HG03565 (cell line): ENCODE measurements around the gene MRPS15.

Experiments
- ATAC-seq: cut with Tn5 transposase; IDR thresholded peaks from one replicate; pipeline ENCODE4 v1.9.1; 2021; ENCODE audit warnings: mild to moderate bottlenecking, moderate library complexity; ENCODE audit not compliant: unreplicated experiment

The MRPS15 gene

DNA sequence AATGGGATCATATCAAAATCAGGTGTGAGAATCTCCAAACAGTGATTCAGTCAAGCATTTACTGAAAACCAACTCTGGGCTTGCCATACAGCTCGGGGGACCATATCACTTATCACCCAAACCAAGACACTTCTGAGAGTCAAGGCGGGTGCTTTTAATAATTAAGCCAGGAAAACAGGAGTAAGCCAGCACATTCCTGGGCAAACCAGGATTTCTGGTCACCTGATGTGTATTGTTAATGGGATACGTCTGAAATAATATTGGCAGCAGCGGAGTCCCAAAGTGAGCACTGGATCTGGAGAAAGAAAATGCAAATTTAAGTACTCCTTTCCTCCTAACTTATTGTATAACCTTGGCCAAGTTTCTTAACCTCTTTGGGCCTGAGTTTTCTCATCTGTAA lies 31.6 kb downstream of the MRPS15 start:
- no peak for ATAC-seq

DNA sequence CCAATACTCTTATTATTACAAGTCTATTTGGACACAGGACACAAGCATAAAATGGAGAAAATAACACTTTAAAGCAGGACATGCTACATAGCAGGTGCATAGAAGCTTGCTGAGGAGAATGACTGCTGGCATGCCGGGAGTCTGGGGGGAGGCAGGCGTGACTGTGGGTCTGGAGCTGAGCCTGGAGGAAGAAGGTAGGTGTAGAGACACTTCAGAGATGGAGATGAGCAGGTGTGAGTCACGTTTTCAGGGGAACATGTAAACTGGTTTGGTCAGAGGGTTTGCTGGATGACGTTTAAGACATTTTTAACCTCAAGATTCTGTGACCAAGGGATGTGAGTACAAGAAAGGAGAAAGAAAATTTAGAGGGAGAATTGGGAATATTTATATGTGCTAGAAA lies 38.4 kb downstream of the MRPS15 start:
- ATAC-seq: no peak

DNA sequence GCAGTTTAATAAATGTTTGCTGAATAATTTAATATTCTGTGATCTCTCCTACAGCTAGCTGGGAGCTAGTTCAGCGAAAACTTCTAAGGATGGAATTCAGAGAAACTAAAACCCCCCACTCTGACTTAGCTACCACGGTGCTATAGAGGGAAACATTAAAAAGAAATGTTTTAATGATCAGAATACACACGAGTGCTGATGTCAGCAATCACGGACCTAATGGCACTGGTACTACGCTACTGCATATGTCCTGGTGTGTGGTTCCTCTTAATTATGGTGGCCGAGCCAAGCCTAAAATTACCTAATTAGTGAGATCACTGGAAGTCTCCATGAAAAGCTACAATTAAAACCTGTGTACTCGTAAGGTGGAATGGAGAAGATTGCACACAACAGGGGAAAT lies 42.5 kb downstream of the MRPS15 start:
- ATAC-seq: no peak

DNA sequence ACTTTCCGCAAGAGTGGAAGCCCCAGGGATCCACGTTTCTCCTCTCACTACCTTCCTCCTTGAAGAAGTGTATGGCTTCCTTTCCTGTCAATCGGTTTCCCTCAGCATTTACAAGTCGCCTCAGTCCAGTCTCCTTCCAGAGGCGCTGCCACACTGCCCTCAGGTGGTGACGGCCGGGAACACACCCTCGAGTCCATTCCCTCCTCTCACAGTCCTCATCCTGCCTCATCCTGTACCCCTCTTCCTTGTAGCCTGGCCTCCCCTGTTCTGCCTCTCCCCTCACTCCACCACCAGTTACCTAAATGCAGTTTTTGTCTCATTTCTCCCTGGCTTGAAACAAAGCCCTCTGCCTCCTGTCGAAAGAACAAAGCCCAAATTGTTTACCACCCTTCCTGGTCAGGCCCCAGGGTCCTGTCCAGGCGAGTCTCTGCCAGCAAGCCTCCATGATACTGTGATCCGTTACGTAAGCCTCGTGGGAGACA lies 43.3 kb downstream of the MRPS15 start:
- no peak for ATAC-seq

DNA sequence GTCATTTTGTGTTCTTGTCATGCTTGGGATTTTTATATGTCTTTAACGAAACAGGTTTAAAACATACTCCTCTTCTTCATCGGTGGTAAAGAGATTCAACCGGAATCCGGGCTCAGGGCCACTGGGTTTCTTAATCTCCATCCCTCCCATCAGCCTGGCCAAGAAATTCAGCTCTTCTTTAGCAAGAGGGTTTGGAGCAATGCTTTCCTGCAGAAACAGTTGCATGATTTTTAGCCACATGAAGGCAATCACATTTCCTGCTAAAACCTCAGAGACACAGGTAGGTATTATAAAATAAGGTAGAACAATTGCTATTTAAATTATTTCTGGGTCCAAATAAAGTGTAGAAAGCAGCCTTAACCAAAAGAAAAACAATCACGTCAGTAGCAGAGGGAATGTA lies 43.8 kb downstream of the MRPS15 start:
- no peak for ATAC-seq

DNA sequence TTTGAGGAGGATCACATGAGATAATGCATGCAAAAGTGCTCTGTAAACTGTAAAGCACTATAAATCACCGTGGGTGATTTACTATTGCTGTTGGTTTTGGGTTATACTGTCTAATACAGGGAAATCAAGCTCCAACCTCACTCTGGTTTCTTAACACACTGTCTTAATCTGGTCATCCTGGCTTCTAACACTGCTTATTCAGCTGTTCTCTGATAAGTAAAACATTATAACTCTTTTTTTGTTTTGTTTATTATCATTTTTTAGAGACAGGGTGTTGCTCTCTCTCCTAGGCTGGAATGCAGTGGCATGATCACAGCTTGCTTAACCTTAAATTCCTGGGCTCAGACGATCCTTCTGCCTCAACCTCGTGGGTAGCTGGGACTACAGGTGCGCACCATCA lies 44.6 kb downstream of the MRPS15 start:
- ATAC-seq: no peak

DNA sequence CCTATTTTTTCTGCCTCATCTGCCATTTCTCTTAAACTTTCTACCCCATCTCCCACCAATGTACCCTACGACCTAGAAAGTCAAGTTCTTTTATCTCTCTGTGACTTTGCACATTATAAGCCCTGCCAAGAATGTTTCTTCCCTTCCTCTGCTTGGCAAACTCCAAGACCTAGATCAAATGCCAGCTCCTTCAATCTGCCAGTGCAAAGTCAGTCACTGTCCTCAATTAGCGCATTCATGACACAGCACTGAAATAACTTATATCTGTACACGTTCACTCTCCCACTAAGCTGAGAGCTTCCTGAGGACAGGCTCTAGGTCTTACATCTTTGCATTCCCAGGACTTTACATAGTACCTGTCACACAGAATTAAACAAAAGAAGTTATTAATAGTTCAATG lies 45.0 kb downstream of the MRPS15 start:
- no peak for ATAC-seq

DNA sequence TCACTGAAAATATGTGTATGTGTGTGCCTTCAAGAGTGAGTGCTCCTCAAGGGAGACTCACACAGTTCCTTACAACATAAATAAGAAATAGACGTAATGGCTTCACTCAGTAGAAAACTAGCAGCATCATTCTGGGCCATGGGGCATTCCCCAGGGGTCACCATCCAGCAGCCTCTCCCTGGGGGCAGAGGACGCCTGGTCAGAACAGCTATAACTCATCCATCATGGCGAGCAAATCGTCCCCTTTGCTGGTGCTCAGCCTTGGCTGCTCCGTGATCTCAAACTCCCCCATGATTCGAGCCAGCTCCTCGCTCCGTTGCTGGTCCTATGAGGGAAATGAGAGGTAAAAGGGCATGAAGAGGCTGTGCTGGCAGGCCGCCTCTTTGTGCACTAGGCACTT lies 46.3 kb downstream of the MRPS15 start:
- ATAC-seq: no peak

DNA sequence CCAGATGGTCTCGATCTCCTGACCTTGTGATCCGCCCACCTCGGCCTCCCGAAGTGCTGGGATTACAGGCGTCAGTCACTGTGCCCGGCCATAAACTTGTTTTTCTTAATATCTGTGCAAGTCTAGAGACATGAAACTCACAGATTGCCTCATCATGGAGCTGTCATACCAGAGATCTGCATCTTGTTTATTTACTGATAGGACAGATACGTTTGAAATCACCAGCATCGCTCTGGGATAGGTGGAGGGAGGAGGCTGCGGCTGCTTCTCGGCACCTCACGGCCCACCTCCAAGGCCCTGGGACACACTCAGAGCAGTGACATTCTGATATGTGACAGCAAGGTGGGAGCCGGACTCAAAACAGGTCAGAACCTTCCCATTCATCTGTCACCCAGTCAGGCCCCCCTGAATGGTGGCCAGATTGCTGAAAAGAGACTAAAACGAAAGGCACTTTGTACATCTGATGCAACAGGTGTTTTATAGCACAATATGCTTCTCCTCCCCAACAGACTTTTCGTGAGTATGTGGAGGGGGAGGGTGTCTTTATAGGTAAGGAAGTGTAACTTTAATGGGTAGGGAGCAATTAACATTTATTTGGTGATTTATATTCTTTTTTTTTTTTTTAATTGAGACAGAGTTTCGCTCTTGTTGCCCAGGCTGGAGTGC lies 48.4 kb downstream of the MRPS15 start:
- ATAC-seq: no peak

DNA sequence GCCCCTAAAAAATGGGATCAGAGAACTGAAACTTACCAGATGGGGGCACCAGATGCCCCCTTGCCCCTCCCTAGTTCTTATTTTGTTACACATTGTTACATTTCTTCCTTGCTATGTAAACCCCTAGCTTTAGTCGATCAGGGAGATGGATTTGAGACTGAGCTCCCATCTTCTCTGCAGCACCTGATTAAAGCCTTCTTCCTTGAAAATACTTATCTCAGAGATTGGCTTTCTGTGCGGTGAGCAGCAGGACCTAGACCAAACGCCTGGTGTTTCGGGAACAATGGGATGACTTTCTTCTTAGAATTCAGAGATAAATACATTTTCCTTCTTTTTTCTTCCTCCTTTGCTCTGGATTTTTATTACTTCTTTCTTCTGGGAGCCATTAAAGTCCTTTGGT lies 49.8 kb downstream of the MRPS15 start:
- no peak for ATAC-seq

DNA sequence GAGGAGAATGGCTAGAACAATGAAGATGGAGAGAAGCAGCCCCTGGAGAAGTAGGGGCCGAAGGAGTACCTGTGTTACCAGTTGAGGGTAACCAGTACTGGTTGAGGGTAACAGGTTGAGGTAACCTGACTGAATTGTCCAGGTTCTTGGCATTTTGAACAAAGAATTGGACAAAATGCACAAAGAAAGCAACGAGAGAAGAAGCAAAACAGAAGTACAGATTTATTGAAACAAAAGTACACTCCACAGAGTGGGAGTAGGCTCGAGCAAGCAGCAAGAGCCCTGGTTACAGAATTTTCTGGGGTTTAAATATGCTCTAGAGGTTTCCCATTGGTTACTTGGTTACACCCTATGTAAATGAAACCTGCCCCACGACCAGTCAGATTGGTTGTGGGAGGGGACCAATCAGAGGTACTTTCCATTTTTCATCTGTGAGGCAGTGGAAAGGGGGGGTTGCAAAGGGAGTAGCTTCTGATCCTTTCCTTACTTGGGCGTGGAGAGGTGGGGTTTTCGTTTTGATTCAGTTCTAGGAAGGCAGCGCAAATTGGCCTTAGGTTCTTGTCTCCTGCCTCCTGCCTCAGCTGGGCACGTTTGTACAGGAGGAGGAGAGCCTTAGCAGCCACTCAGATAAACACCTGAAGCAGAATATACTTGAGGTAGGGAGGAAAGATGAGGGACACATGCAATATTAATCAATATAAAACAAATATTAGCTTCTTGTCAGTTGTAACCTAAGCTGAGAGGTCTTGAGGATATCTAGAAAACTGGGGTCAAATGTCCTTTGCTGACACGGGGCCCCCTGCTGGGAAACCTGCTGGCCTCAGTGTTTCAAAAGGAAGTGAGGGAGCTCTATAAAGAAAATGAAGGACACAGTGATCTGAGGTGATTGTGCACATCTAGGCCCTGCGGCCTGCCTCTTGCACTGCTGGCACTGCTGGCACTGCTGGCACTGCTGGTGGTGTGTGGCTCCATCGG lies 52.2 kb downstream of the MRPS15 start:
- no peak for ATAC-seq

DNA sequence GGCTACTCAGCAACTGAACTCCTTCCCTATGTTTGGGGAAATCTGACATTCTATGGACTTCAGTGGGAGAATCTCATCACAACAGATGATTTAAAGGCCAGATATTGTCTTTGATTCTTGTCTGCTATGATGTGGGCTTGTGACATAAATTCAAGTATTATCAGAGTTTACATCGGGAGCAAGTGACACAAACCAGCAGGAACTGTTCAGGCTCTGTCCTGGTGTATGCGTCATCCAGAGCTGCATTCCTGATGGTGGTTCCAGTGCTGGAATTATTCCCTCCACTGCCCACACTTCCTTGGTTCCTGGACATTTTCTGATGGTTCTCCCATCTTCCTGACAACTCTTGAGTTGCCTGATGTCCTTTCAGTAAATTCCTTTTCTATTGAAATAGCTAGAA lies 55.7 kb downstream of the MRPS15 start:
- no peak for ATAC-seq

DNA sequence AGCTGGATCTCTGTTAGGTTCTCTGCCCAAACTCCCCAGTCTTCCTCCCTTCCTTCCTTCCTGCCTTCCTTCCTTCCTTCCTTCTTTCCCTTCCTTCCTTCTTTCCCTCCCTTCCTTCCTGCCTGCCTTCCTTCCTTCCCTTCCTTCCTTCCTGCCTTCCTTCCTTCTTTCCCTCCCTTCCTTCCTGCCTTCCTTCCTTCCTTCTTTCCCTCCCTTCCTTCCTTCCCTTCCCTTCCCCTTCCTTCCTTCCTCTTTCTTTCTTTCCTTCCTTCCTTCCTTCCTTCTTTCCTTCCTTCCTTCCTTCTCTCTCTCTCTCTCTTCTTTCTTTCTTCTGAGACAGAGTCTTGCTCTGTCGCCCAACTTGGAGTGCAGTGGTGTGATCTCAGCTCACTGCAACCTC lies 57.7 kb downstream of the MRPS15 start:
- no peak for ATAC-seq
